GM12892 (cell line): ENCODE data around the gene VPS13D.

Source experiments
- POLR2A ChIP-seq: IDR thresholded peaks from 2 replicates; pipeline ENCODE4 v1.6.1; 2011; ENCODE audit warnings: low read depth, low read length, control low read depth
- POLR2AphosphoS5 ChIP-seq: IDR thresholded peaks from 2 replicates; pipeline ENCODE4 v1.6.1; 2011; ENCODE audit warnings: low read depth, low read length, control low read depth

- no peak for TF ChIP-seq POLR2AphosphoS5
- TF ChIP-seq POLR2A: no peak
Measured at GRCh38 chr1:12416101-12416500, 186.3 kb downstream of the VPS13D start.
